ENCODE data around the gene KDM6B. TPM values are rescaled to one million over a fixed set of nuclear protein-coding genes. Genes with fewer than 3 reads are reported as not detected.
A peak's percentile ranks its signal among the peaks of the same experiment; 100 is the strongest.

KDM6B gene
- total and polyA plus RNA-seq, 8 donors: 4.6 to 27.2 (median 10.9) TPM

DNA sequence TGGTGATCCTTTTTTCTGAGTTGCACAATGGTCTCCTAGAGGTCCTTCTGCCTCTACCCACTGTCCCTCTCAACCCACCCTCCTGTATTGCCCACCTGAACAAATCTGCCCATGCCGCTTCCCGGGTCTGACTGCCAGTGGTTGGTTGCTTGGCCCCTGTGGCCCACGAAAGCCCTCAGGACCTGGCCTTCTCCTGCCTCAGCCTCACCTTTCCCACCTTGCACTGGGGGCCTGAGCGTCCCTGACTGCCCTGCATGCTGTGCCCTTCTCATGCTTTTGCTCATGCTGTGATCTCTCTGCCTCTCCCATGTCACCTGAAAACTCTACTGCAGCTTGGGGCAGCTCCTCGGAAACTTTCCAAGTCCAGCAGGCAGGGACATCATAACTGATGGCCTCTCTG is 13.8 kb upstream of the KDM6B start:
- TF ChIP-seq, protein P1, sequence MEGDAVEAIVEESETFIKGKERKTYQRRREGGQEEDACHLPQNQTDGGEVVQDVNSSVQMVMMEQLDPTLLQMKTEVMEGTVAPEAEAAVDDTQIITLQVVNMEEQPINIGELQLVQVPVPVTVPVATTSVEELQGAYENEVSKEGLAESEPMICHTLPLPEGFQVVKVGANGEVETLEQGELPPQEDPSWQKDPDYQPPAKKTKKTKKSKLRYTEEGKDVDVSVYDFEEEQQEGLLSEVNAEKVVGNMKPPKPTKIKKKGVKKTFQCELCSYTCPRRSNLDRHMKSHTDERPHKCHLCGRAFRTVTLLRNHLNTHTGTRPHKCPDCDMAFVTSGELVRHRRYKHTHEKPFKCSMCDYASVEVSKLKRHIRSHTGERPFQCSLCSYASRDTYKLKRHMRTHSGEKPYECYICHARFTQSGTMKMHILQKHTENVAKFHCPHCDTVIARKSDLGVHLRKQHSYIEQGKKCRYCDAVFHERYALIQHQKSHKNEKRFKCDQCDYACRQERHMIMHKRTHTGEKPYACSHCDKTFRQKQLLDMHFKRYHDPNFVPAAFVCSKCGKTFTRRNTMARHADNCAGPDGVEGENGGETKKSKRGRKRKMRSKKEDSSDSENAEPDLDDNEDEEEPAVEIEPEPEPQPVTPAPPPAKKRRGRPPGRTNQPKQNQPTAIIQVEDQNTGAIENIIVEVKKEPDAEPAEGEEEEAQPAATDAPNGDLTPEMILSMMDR (IDR thresholded peaks at IDR 0.05): no peak
- TF ChIP-seq POLR2AphosphoS5 (IDR thresholded peaks at IDR 0.05) (no peak), EP300 (IDR thresholded peaks at IDR 0.05) (no peak), POLR2A (IDR thresholded peaks at IDR 0.05) (no peak)
- Histone ChIP-seq H3K4me3 (no peak overlapping the region), H3K4me1 (peaks cover 0 to 7% (median 1%) of the 10 kb centered on the region in 4 donors), H3K9me3 (no peaks in the 10 kb centered on the region), H3K36me3 (no peaks in the 10 kb centered on the region), H3K27ac (no peak overlapping the region), H3K27me3 (peaks cover 0 to 11% (median 0%) of the 10 kb centered on the region in 3 donors)
- no peak for DNase-seq
- WGBS, 5 donors: 72 to 80% (median 77%) methylated on average over 5 of the region's 5 CpGs
- intact Hi-C loops (cut with DNase I; ENCODE audit: low total_unique reads): no loop called here

DNA sequence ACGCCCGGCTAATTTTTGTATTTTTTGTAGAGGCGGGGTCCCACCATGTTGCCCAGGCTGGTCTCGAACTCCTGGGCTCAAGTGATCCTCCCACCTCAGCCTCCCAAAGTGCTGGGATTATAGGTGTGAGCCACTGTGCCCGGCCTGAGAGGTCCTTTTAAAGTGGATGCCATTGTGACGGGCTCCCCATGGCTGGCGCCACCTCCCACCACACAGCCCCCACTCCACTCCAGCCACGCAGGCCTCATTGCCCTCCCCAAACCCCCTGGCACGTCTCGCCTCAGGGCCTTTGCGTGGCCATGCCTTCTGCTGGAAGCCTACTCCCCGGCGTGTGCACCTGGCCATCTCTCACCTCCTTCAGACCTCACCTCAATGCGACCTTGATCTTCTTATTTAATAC is 11.9 kb upstream of the KDM6B start:
- no peak overlapping the region for H3K4me3 ChIP-seq
- peaks cover 6 to 17% (median 10%) of the 10 kb centered on the region in 4 donors for H3K4me1 ChIP-seq
- 68 to 79% (median 73%) methylated on average over 14 of the region's 14 CpGs for WGBS, 5 donors
- intact Hi-C loops (cut with DNase I; ENCODE audit: low total_unique reads): no loop called here
- no peak for DNase-seq
- H3K36me3 ChIP-seq: no peaks in the 10 kb centered on the region
- TF ChIP-seq, protein P1 (IDR thresholded peaks at IDR 0.05): no peak
- no peaks in the 10 kb centered on the region for H3K9me3 ChIP-seq
- H3K27me3 ChIP-seq: peaks cover 0 to 11% (median 0%) of the 10 kb centered on the region in 3 donors
- no peak overlapping the region for H3K27ac ChIP-seq

DNA sequence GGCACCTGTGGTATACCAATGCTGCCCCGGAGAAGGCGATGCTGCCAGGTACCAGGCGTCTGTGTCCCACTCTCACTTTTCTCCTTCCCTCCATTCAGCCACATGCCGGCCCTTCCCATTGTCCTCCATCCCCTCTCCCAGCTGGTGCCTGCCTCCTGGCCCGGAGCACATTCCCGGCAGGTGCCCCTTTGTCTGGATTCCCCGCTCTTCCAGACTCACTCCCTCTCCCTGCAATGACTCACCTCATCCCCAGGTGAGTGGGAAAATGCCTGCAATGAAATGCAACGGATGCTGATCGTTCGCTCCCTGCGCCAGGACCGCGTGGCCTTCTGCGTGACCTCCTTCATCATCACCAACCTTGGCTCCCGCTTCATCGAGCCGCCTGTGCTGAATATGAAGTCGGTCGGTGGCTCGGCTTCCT is 10.4 kb upstream of the KDM6B start:
- intact Hi-C loops (cut with DNase I; ENCODE audit: low total_unique reads): no loop called here
- H3K9me3 ChIP-seq: no peaks in the 10 kb centered on the region
- no peak overlapping the region for H3K4me3 ChIP-seq
- H3K36me3 ChIP-seq: no peaks in the 10 kb centered on the region
- 84 to 89% (median 86%) methylated on average over 20 of the region's 20 CpGs for WGBS, 5 donors
- H3K4me1 ChIP-seq: peaks cover 6 to 17% (median 10%) of the 10 kb centered on the region in 4 donors
- no peak for TF ChIP-seq POLR2AphosphoS5 (IDR thresholded peaks at IDR 0.05)
- TF ChIP-seq POLR2A (IDR thresholded peaks at IDR 0.05): no peak
- no peak for TF ChIP-seq EP300 (IDR thresholded peaks at IDR 0.05)
- TF ChIP-seq, protein P1 (IDR thresholded peaks at IDR 0.05): no peak
- peak in 1 of 2 donors; percentile 2 for DNase-seq
- H3K27ac ChIP-seq: no peak overlapping the region
- H3K27me3 ChIP-seq: no peaks in the 10 kb centered on the region

DNA sequence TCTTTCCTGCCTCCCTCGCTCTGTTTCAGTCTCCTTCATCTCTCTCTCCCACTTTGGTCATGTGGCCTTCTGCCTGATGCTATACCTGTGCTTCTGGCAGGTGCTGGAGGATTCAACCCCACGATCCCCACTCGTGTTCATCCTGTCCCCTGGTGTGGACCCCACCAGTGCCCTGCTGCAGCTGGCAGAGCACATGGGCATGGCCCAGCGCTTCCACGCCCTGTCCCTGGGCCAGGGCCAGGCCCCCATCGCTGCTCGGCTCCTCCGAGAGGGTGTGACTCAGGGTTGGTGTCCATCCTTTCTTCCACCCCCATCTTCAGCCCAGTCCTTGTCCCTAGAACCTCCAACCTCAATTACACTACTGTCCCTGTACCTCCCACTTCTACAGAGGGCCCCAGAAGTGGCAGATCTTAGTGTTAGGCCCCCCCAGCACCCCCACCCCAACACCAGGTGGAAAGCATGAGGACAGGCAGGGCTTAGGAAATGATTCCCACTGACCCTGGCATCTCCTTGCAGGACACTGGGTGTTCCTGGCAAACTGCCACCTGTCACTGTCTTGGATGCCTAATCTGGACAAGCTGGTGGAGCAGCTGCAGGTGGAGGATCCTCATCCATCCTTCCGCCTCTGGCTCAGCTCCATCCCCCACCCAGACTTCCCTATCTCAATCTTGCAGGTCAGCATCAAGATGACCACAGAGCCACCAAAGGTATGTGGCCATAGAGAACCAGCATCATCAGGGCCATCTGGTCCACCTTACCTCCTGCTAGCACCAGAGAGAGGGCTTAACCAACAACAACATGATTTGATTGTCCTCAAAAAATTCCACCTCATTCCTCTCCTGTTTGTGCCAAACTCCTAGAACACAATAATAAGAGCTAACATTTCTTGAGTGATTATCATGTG is 9.7 kb upstream of the KDM6B start:
- TF ChIP-seq POLR2A (IDR thresholded peaks at IDR 0.05): no peak
- no peak for TF ChIP-seq EP300 (IDR thresholded peaks at IDR 0.05)
- TF ChIP-seq, protein P1 (IDR thresholded peaks at IDR 0.05): no peak
- no peak for TF ChIP-seq POLR2AphosphoS5 (IDR thresholded peaks at IDR 0.05)
- H3K27ac ChIP-seq: no peak overlapping the region
- no peaks in the 10 kb centered on the region for H3K27me3 ChIP-seq
- WGBS, 5 donors: 74 to 84% (median 79%) methylated on average over 9 of the region's 9 CpGs
- H3K9me3 ChIP-seq: no peaks in the 10 kb centered on the region
- no peak overlapping the region for H3K4me3 ChIP-seq
- intact Hi-C loops (cut with DNase I; ENCODE audit: low total_unique reads): no loop called here
- H3K4me1 ChIP-seq: peaks cover 6 to 17% (median 10%) of the 10 kb centered on the region in 4 donors
- DNase-seq: peak in 1 of 2 donors; percentile 12
- H3K36me3 ChIP-seq: no peaks in the 10 kb centered on the region

Measured in stomach (tissue), 9 donors.